Activated naive CD4-positive, alpha-beta T cell (primary cell): Measurements from ENCODE around the gene PGA4.

Experiments used
- DNase-seq, 4 experiments: peaks; one replicate each; lab custom pipeline; 2025; lab: John Stamatoyannopoulos, UW

The PGA4 gene

GRCh38 chr11:61279934-61280659, 58.0 kb downstream of the PGA4 start:
- DNase-seq = no peak

GRCh38 chr11:61280883-61281580, 58.9 kb downstream of the PGA4 start:
- DNase-seq = no peak
